ENCODE data around the gene C1QTNF8.
A peak's percentile ranks its signal among the peaks of the same experiment; 100 is the strongest.

Gene C1QTNF8

GRCh38 chr16:1058216-1058615 lies 37.8 kb downstream of the C1QTNF8 start:
- DNase-seq (no peak), ATAC-seq (ENCODE audit: insufficient read depth, low read depth) (no peak)
- Histone ChIP-seq H3K4me2 (ENCODE audit: insufficient read depth, low read length) (no peak overlapping the region), H3K27ac (ENCODE audit: low read length) (no peak overlapping the region), H2AFZ (ENCODE audit: low read depth, low read length) (no peak overlapping the region), H3K9ac (ENCODE audit: low read depth, low read length) (no peak overlapping the region), H3K27me3 (ENCODE audit: insufficient read depth, low read length, poor library complexity) (no peaks in the 10 kb centered on the region), H4K20me1 (ENCODE audit: insufficient read depth, low read length) (no peaks in the 10 kb centered on the region), H3K4me3 (ENCODE audit: low read depth in 1 of 2, low read length in 2 of 2) (no peak overlapping the region), H3K36me3 (ENCODE audit: insufficient read depth, low read length) (no peaks in the 10 kb centered on the region), H3K9me3 (ENCODE audit: insufficient read depth, low read length, severe bottlenecking) (no peaks in the 10 kb centered on the region), H3K79me2 (ENCODE audit: insufficient read depth, low read length) (no peaks in the 10 kb centered on the region), H3K4me1 (ENCODE audit: insufficient read depth, low read length) (no peaks in the 10 kb centered on the region)
- TF ChIP-seq CTCF (IDR thresholded peaks at IDR 0.05; ENCODE audit: borderline replicate concordance, extremely low read depth, low read length, poor library complexity, severe bottlenecking) (no peak), EZH2 (IDR thresholded peaks at IDR 0.05; ENCODE audit: borderline replicate concordance, low read depth, low read length, severe bottlenecking) (no peak)

GRCh38 chr16:1057252-1057932 lies 38.7 kb downstream of the C1QTNF8 start:
- H3K4me1 ChIP-seq (ENCODE audit: insufficient read depth, low read length), result no peaks in the 10 kb centered on the region

GRCh38 chr16:1056196-1056595 lies 39.8 kb downstream of the C1QTNF8 start:
- no peak overlapping the region for H3K4me2 ChIP-seq (ENCODE audit: insufficient read depth, low read length)
- no peak for TF ChIP-seq EZH2 (IDR thresholded peaks at IDR 0.05; ENCODE audit: borderline replicate concordance, low read depth, low read length, severe bottlenecking)
- TF ChIP-seq CTCF (IDR thresholded peaks at IDR 0.05; ENCODE audit: borderline replicate concordance, extremely low read depth, low read length, poor library complexity, severe bottlenecking), result no peak
- no peak for DNase-seq
- no peaks in the 10 kb centered on the region for H3K79me2 ChIP-seq (ENCODE audit: insufficient read depth, low read length)
- H3K9me3 ChIP-seq (ENCODE audit: insufficient read depth, low read length, severe bottlenecking), result no peaks in the 10 kb centered on the region
- H3K9ac ChIP-seq (ENCODE audit: low read depth, low read length), result no peak overlapping the region
- H4K20me1 ChIP-seq (ENCODE audit: insufficient read depth, low read length), result no peaks in the 10 kb centered on the region; the same call in 1 of the 2 replicates
- no peak for ATAC-seq (ENCODE audit: insufficient read depth, low read depth)
- no peak overlapping the region for H2AFZ ChIP-seq (ENCODE audit: low read depth, low read length)
- H3K27ac ChIP-seq (ENCODE audit: low read length), result no peak overlapping the region
- H3K36me3 ChIP-seq (ENCODE audit: insufficient read depth, low read length), result no peaks in the 10 kb centered on the region
- no peak overlapping the region for H3K4me3 ChIP-seq (ENCODE audit: low read depth in 1 of 2, low read length in 2 of 2)
- H3K27me3 ChIP-seq (ENCODE audit: insufficient read depth, low read length, poor library complexity), result no peaks in the 10 kb centered on the region
- H3K4me1 ChIP-seq (ENCODE audit: insufficient read depth, low read length), result no peaks in the 10 kb centered on the region

More at GRCh38 chr16:1057252-1057932, 38.7 kb downstream of the C1QTNF8 start:
- TF ChIP-seq EZH2 (IDR thresholded peaks at IDR 0.05; ENCODE audit: borderline replicate concordance, low read depth, low read length, severe bottlenecking) (no peak), CTCF (IDR thresholded peaks at IDR 0.05; ENCODE audit: borderline replicate concordance, extremely low read depth, low read length, poor library complexity, severe bottlenecking) (peak; percentile 55)
- DNase-seq (no peak), ATAC-seq (ENCODE audit: insufficient read depth, low read depth) (no peak)
- no peak overlapping the region for H2AFZ ChIP-seq (ENCODE audit: low read depth, low read length)
- no peaks in the 10 kb centered on the region; the same call in 1 of the 2 replicates for H4K20me1 ChIP-seq (ENCODE audit: insufficient read depth, low read length)
- H3K4me2 ChIP-seq (ENCODE audit: insufficient read depth, low read length), result no peak overlapping the region
- H3K27me3 ChIP-seq (ENCODE audit: insufficient read depth, low read length, poor library complexity), result no peaks in the 10 kb centered on the region
- no peak overlapping the region for H3K9ac ChIP-seq (ENCODE audit: low read depth, low read length)
- H3K36me3 ChIP-seq (ENCODE audit: insufficient read depth, low read length), result no peaks in the 10 kb centered on the region
- no peak overlapping the region for H3K4me3 ChIP-seq (ENCODE audit: low read depth in 1 of 2, low read length in 2 of 2)
- H3K27ac ChIP-seq (ENCODE audit: low read length), result no peak overlapping the region
- no peaks in the 10 kb centered on the region for H3K9me3 ChIP-seq (ENCODE audit: insufficient read depth, low read length, severe bottlenecking)
- no peaks in the 10 kb centered on the region for H3K79me2 ChIP-seq (ENCODE audit: insufficient read depth, low read length)

Measured in DND-41 (cell line).